Activated T-cell treated with anti-CD3 and anti-CD28 coated beads, Interleukin-2, amount 50 U/mL, for 48 hours (primary cell): ENCODE results near the gene CCT5.
"Not testable (repeated sequence)": the region's sequence is repeated elsewhere in the genome, so short reads cannot be mapped to it uniquely, and the experiment has no call there.

Source experiments
- DNase-seq, 2 experiments: peaks; one replicate each; pipeline ENCODE4 v3.0.0-alpha.2; 2020

CCT5 gene

DNA sequence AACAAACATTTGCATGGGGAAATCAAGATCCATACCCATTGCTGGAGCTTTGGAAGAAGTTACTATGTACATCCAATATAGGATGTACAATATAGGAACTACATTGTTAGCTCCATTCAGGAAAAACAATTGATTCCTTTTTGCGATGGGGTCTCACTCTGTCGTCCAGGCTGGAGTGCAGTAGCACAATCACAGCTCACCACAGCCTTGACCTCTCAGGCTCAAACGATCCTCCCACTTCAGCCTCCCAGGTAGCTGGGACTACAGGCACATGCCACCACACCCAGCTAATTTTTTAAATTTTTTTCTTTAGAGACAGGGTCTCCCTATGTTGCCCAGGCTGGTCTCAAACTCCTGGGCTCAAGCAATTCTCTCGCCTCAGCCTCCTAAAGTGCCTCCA is 2.9 kb upstream of the CCT5 start:
- not testable (repeated sequence) for DNase-seq

- no peak for DNase-seq
These were observed 1.5 kb upstream of the CCT5 start for GRCh38 chr5:10248378-10249260.

DNA sequence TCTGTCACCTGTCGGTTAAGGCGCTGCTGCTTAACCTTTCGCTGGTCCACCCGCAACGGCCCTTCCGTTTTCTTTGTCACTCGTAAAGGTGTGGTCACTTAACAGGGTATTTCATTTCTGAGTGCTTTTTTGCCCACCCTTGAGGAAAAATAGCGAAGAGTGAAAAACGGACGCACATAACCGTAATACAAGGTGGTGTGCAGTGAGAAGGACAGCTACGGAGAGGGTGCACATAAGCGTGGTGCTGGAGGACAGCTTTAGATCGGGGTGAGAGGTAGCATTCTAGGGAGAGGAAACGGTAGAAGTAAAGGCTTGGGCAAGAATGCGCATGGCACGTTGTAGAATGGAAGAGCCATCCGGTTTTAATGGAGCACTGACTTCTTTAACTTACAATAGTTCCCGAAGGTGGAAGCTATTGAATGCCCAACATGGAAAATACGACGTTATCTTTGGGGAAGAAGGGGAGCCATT is 761 bp downstream of the CCT5 start:
- DNase-seq: no peak

- no peak for DNase-seq
These were observed 1.3 kb downstream of the CCT5 start for GRCh38 chr5:10251405-10251804.

- no peak for DNase-seq
These were observed 3.3 kb downstream of the CCT5 start for GRCh38 chr5:10253390-10253789.

DNA sequence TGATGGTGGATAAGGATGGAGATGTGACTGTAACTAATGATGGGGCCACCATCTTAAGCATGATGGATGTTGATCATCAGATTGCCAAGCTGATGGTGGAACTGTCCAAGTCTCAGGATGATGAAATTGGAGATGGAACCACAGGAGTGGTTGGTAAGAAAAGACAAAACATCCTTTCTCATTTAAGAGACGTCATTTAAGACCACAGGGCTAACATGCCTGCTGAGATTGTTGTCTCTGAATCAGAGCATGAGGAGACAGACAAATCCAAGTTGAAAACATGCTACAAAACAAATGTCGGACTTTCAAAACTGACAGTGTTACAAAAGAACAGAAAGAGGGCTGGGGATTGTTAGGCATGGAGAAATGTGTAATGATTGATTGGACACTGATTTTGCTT is 4.6 kb downstream of the CCT5 start:
- no peak for DNase-seq

DNA sequence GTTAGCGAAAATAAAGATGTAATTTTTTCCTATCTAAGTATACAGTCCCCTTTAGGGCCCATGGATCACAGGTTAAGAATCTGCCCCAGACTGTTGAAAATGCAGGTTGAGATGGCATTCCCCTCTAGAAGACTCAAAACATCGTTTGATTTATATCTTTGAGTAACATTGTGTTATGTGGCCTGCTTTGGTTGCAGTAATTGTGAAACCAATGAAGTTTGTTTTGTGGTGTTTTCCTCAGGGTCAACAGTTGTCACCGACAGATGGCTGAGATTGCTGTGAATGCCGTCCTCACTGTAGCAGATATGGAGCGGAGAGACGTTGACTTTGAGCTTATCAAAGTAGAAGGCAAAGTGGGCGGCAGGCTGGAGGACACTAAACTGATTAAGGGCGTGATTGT is 7.8 kb downstream of the CCT5 start:
- DNase-seq: no peak

GRCh38 chr5:10259899-10260298 is 9.8 kb downstream of the CCT5 start:
- no peak for DNase-seq

DNA sequence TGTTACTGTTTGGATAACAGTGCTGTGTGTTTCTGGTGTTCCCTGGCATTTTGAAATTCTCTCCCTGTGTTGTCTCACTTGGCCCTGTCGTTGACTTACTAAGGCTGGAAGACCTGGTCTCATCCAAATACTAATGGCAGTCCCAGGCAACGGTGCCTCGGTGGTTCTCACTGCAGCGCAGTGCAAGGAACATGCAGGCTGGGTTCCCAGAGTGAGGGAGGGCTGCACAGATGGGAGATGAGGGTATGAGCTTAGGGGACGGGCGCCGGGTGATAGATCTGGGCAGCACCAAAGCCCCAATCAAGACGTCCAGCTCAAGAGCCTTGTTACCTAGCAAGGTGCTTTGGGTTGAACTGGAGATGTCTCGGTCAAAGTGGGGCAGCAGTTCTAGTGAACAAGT is 11.0 kb downstream of the CCT5 start:
- no peak for DNase-seq

DNA sequence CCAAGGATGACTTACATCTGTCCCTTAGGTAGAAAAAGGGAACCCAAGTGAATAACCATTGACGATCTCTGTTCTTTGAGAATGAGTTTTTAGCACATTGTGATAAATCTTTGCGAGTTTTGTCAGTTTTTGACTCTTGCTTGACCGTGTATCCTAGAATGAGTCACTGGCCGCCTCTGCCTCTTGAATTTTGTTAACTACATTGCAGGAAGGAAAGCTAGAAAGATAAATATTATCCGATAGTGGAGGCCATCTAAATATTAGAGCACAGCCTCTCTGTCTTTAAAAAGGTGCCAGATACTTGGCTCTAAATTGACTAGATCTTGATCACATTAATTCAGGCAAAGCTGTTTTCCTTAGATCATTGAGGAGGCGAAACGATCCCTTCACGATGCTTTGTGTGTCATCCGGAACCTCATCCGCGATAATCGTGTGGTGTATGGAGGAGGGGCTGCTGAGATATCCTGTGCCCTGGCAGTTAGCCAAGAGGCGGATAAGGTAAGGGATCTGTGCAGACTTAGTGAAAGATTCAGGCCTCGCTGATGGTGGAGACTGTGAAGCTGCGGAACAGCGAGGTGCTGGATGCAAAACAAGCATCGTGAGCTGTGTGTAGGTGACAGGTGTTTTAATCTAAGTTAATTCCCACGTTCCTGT is 12.2 kb downstream of the CCT5 start:
- no peak for DNase-seq

DNA sequence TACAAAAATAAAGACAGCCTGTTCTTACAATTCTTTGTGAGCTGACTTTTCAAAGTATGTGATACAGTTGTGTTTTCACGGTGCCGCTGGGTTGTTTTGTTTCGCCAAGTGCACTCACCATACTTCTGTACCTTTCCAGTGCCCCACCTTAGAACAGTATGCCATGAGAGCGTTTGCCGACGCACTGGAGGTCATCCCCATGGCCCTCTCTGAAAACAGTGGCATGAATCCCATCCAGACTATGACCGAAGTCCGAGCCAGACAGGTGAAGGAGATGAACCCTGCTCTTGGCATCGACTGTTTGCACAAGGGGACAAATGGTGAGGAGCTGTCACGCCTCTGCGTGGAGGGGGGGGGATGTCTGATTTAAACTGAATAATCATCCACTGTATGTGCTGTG is 12.9 kb downstream of the CCT5 start:
- no peak for DNase-seq

DNA sequence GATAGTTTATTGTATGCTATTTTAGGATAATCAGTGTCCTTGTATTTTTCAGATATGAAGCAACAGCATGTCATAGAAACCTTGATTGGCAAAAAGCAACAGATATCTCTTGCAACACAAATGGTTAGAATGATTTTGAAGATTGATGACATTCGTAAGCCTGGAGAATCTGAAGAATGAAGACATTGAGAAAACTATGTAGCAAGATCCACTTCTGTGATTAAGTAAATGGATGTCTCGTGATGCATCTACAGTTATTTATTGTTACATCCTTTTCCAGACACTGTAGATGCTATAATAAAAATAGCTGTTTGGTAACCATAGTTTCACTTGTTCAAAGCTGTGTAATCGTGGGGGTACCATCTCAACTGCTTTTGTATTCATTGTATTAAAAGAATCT is 14.5 kb downstream of the CCT5 start:
- DNase-seq: no peak

- no peak for DNase-seq
These were observed 15.4 kb downstream of the CCT5 start for GRCh38 chr5:10265245-10266109.

DNA sequence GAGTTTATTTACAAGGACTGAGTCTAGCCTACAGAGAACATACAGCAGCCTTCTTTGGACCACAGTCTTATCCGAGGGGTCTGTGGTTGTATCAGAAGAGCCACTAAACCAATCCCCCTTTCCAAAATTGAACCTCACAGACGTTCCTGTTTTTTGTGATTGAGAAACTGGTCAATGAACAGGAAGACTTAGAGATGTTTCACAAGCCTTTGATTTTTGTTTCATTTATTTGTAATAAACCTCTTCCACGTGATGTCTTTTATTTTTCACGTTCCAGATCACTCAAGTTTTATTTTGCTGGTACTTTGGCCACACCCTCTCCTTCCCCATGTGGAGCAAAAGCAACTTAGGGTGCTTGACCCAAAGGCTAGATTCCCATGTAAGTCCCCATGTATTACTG is 16.1 kb downstream of the CCT5 start:
- no peak for DNase-seq

DNA sequence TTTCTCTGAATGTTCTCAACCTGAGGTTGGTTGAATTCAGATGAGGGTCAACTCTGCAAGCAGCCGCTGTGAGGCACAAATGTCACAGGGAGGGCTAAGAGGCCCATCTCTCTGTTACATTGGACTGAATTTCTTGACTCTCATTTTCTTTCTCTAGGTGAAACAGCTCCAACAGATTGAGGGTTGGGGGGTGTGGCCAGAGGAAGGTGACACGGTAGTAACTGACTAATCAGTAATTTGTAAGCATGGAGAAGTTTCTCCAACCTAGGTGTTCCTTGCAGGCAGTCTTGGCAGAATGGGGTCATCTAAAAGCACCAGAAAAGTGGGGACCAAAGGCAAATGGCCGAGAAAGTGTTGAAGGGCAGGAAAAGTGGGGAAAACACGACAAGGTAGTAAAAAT is 16.8 kb downstream of the CCT5 start:
- DNase-seq: no peak

DNA sequence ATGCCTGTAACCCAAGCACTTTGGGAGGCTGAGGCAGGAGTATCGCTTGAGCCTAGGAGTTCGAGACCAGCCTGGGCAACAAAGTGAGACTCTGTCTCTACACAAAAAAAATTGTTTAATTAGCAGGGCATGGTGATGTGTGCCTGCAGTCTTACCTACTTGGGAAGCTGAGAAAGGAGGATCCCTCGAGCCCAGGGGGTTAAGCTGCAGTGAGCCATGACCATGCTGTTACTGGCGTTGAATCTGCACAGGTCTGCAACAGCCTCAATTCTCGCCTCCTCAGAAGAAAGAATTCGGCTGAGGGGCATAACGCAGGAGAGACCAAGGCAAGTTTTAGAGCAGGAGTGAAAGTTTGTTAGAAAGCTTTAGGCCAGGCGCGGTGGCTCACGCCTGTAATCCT is 18.0 kb downstream of the CCT5 start:
- no peak for DNase-seq

DNA sequence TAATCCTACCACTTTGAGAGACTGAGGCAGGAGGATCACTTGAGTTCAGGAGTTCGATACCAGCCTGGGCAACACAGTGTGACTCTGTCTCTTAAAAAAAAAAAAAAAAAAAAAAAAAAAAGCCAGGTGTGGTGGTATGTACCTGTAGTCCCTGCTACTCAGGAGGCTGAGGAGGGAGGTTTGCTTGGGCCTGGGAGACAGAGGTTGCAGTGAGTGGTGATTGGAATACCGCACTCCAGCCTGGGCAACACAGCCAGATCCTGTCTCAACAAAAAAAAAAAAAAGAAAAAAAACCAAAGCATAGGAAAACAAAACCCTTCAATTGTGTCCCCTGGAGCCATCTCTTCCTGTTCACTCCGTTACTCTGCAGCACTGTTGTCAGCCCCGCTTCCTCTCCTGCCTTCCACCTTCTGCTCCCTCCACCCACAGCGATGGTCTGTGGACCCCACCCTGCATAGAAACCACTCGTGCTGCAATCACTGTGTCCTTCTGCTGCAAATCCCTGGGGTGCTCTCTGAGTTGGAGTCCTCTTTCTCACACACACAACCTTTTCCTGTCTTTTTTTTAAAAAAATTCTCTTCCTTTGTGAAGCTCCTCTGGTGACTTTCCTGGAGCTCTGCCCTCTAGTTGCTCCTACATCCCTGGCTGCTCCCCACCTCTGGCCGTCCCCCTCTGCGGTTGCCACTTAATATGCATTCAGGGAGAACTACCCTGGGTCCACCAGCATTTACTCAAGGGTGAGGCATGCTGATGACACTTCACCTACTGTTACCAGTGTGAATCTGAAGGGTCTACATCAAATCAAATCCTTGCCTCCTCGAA is 22.2 kb downstream of the CCT5 start:
- DNase-seq: no peak

GRCh38 chr5:10272875-10273209 is 22.8 kb downstream of the CCT5 start:
- not testable (repeated sequence) for DNase-seq

- DNase-seq: no peak
These were observed 25.4 kb downstream of the CCT5 start for GRCh38 chr5:10275460-10275859.

- no peak for DNase-seq
These were observed 25.9 kb downstream of the CCT5 start for GRCh38 chr5:10275991-10276390.

DNA sequence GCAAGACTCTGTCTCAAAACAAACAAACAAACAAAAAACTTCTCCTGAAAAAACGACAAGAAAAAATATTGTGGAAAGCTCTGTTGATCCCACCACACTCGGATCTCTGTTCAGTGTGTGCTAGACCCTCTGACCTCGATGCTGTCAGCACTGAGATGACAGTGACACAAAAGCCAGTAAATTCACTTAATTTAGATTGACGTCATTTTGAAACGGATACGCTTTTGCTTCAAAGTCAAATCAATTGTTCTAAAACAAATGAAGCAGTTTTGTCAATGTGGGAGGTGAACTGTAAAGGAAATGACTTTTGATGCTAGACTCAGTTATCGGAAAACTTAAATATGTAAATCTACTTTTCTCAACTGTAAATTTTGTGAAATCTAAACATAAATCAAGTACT is 26.6 kb downstream of the CCT5 start:
- no peak for DNase-seq

DNA sequence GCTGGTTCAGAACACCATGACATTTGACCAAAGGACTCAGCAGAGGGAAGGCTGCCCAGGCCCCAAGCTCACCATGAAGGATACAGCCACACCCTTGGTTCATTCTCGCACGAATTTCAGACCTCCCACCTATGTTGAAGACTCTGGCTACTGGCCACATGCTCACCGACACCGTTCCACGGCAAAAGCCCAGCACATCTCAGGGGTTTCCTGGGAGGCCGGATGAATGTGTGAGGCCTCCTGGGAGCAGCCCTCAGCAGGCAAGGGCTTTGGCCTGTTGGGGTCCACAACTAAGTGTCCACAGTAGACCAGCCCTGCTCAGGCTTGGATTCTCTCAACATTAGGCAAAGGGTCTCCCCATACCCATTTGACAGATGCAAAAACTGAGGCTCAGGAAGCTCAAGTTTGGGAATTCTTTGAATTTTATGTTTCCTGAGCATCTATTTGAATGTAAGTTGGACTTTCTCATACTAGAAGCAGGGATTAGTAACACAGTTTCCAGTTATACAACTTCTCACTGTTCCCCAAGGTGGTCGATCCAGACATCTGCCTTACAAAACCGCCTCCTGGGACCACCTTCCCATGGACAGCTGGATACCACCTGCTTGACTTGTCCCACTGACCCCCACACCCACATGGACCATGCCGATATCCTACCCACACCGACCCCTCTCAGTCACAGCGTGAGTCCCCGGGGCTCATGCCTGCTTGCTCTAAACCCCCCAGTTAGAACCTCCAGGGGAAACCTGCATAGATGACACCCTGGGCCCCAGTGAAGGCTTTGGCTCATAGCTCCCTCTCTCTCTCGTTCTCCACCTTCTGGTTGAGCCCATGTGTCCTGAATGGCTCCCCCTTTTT is 27.9 kb downstream of the CCT5 start:
- DNase-seq: no peak
